GM21423 (cell line): Measurements from ENCODE around the gene TEKT2.

Experiments used
- ATAC-seq: cut with Tn5 transposase; IDR thresholded peaks from one replicate; pipeline ENCODE4 v1.9.1; 2021; ENCODE audit warnings: mild to moderate bottlenecking, moderate library complexity; ENCODE audit not compliant: unreplicated experiment

The TEKT2 gene

GRCh38 chr1:36086529-36087232, 2.8 kb downstream of the TEKT2 start:
- ATAC-seq = no peak

GRCh38 chr1:36087233-36088123, 3.6 kb downstream of the TEKT2 start:
- ATAC-seq = no peak

- peak; percentile 8 for ATAC-seq
Observed at GRCh38 chr1:36088265-36088576, 4.3 kb downstream of the TEKT2 start.

- ATAC-seq = peak; percentile 76
Observed at GRCh38 chr1:36088577-36089392, 4.9 kb downstream of the TEKT2 start, which contains the start of gene ADPRS. ADPRS (plus strand) TSS chr1:36088892; CDS start chr1:36088905, 13 bp downstream.

GRCh38 chr1:36089393-36090121, 5.7 kb downstream of the TEKT2 start:
- no peak for ATAC-seq

GRCh38 chr1:36091141-36091540, 7.2 kb downstream of the TEKT2 start:
- no peak for ATAC-seq

GRCh38 chr1:36091698-36092097, 7.8 kb downstream of the TEKT2 start:
- no peak for ATAC-seq

GRCh38 chr1:36092166-36092797, 8.4 kb downstream of the TEKT2 start:
- no peak for ATAC-seq

GRCh38 chr1:36092798-36093185, 8.9 kb downstream of the TEKT2 start:
- ATAC-seq = no peak

- no peak for ATAC-seq
Observed at GRCh38 chr1:36093226-36093625, 9.3 kb downstream of the TEKT2 start.

GRCh38 chr1:36093929-36094328, 10.0 kb downstream of the TEKT2 start:
- no peak for ATAC-seq

GRCh38 chr1:36094621-36095061, 10.7 kb downstream of the TEKT2 start:
- no peak for ATAC-seq

- no peak for ATAC-seq
Observed at GRCh38 chr1:36095760-36096405, 12.0 kb downstream of the TEKT2 start.

GRCh38 chr1:36096500-36097432, 12.9 kb downstream of the TEKT2 start:
- ATAC-seq = no peak

GRCh38 chr1:36097693-36098585, 14.0 kb downstream of the TEKT2 start:
- ATAC-seq = no peak

GRCh38 chr1:36098650-36099365, 14.9 kb downstream of the TEKT2 start:
- ATAC-seq = no peak
